SKM-1 (cell line): ENCODE results near the gene HLA-DOB.
A peak's percentile ranks its signal among the peaks of the same experiment; 100 is the strongest.

ENCODE experiments used
- DNase-seq: peaks from one replicate; lab custom pipeline; 2025; ENCODE audit not compliant: unreplicated experiment; lab: John Stamatoyannopoulos, UW

The HLA-DOB gene

GRCh38 chr6:32816746-32817204, at the start of gene HLA-DOB:
TSS of gene HLA-DOB (minus strand) at chr6:32817002. CDS start at chr6:32816951, 51 bp downstream.
- DNase-seq = no peak

- DNase-seq = no peak
These were observed 49.1 kb upstream of the HLA-DOB start for GRCh38 chr6:32865724-32866443.

- no peak for DNase-seq
These were observed 45.9 kb upstream of the HLA-DOB start for GRCh38 chr6:32862725-32863124.

GRCh38 chr6:32860674-32861073, 43.9 kb upstream of the HLA-DOB start:
- DNase-seq = no peak

DNA sequence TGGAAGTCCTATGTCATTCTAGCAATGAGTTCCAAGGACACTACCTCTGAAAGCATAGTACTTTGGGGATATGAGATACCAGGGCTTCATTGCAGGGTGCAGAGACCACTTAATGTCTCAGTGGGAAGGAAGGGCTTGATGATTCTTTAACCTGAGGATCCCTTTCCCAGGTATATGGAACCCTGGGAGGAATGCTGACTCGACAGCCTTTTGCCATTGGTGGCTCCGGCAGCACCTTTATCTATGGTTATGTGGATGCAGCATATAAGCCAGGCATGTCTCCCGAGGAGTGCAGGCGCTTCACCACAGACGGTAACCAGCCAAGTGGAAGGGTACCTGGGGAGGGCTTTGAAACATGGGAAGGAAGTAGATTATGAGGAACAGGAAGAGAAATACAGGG, 41.4 kb upstream of the HLA-DOB start:
- no peak for DNase-seq

- DNase-seq = no peak
These were observed 40.5 kb upstream of the HLA-DOB start for GRCh38 chr6:32857156-32857891.

DNA sequence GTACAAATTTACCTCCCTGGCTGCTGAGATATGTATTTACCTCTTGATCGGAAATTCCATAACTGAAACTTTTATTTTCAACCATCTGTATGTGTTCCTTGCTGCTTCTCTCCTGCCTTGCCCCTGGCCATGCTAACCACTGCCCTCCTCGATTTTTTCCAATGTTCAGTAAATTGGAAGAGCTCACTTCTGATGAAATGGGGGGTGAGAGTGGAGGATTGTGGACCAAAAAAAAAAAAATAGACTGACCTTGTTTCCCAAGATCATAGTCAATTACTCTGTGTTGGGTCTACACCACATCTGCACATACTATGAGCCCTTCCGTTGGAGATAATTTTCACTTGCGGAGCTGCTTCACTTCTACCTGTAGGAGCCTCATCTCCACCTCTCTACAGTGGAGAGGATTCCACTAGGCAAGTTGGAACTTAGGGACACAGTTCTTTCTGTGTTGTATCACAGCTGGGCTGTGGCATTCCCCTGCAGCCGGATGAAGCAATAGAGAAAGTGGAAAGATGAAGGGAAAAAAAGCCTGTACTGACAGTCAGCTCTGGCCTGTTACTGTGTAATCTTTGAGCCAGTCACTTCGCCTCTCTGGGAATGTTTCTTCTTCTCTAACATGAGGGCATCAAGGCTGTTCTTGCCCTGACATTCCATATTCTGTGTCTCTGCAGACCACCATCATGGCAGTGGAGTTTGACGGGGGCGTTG, 38.8 kb upstream of the HLA-DOB start:
- no peak for DNase-seq

- DNase-seq = no peak
These were observed 37.8 kb upstream of the HLA-DOB start for GRCh38 chr6:32854376-32855178.

DNA sequence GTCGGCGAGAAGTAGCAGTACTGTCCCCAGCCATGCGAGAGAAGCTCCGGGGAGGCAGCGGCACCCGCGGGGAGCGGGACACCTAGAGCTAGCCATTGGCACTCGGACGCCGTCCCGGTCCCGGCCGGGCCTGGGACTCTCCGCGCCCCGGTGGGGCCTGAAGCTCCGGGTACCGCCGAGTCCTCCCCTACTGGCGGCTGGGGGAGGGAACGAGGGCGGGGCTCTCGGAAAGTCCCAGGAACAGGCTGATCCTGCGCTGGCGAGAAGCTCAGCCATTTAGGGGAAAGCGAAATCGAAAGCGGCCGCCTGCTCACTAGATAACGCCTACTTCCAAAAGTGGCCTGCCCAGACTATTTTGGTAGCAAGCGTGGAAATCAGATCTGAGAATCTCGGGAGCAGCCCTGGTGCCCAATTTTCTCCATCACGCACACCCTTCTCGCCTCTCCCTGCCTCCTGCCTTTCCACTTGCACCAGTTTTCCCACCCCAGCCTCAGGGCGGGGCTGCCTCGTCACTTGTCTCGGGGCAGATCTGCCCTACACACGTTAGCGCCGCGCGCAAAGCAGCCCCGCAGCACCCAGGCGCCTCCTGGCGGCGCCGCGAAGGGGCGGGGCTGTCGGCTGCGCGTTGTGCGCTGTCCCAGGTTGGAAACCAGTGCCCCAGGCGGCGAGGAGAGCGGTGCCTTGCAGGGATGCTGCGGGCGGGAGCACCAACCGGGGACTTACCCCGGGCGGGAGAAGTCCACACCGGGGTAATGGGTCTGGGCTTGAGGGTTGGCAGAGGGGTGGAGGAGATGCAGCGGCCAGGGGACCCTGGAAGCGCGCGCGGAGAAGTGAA, 37.0 kb upstream of the HLA-DOB start, which contains the start of the genes PSMB9 and TAP1:
TSS of gene PSMB9 (plus strand) at position 652 of the 835 bp plus-strand sequence. CDS start at position 690, 38 bp downstream.
TSS of gene TAP1 (minus strand) at position 164 of the 835 bp plus-strand sequence. CDS start at position 96, 68 bp downstream.
- DNase-seq = peak; percentile 80

DNA sequence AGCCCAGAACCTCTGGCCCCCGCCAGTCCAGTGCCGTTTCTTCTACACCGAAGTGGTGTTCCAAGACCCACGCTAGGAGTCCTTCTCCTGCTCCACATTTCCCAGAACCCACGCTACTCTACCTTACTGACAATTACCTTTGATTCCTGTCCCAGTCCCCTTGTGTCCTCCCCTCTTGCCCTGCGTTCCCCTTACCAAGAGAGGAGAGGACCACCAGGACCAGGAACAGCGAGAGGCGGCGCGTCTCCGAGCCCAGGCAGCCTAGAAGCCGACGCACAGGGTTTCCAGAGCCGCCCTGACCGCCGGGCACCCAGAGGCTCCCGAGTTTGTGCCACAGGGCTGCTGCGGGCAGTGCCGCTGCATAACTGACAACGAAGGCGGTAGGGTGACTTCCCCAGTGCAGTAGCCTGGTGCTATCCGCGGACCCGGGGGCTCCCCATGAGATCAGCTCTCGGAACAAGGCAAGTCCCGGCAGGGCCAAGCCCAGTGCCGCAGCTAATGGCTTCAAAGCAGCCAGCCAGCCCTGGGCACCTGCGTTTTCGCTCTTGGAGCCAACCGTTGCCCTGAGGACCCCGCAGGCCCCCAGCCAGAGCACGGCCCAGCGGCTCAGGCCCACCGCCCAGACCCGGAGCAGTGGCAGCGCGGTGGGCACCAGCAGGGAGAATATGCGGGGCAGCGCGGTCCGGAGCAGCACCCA, 36.2 kb upstream of the HLA-DOB start:
- DNase-seq = no peak

GRCh38 chr6:32852018-32852843, 35.4 kb upstream of the HLA-DOB start:
- DNase-seq = no peak

DNA sequence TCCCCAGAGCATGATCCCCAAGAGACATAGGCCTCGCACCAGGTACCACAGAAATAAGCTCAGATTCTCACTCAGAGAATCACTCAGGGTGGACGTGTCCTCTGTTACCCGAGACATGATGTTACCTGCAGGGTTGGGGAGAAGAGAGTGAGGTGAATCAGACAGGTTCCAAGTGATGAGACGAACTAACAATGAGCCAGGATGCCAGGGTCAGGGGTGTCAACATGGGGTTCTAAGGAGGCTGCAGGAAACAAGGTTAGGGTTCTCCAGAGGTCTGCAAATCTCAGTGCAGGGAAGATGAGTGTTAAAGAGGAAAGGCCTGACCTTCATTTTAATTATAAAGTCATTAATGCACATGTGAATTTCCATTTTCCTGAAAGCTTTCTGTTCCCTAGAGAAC, 34.2 kb upstream of the HLA-DOB start:
- DNase-seq = no peak

GRCh38 chr6:32849126-32849525, 32.3 kb upstream of the HLA-DOB start:
- no peak for DNase-seq

DNA sequence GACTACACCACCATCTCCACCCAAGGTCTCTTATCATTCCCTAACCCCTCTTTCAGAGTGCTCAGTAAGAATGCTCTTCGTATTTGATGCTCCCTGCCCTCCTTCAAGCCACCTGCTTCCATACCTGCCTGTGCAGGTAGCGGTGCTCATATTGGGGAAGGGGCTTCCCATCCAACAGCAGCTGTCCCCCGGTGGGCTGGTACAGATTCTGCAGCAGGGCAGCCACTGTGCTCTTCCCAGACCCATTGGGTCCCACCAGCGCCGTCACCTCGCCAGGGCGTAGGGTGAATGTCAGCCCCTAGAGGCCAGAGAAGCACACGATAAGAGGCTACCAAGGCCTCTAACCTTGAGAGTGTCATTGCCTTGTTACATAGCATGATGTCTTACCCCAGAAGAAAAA, 31.0 kb upstream of the HLA-DOB start:
- DNase-seq = no peak

GRCh38 chr6:32847004-32847403, 30.2 kb upstream of the HLA-DOB start:
- DNase-seq = no peak

DNA sequence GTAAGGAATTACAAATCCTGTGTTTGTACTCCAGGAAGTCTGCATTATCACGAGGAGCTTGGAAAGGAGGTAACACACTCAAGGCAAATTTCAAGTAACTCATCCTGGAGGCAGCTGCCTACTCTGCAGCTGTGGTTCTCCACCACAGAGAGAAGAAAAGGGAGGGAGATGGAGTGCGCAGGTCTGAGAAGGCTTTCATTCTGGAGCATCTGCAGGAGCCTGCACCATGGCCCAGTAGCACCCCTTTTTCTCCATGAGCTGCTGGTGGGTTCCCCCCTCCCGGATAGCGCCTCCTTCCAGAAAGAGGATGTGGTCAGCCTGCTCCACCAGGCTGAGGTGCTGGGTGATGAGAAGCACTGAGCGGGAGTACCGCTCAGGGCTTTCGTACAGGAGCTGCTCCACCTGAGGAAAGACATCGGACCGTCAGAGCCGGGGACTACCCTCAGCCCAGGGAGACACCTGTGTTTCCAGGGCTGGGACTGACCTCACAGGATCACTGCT, 28.6 kb upstream of the HLA-DOB start:
- peak; percentile 48 for DNase-seq

DNA sequence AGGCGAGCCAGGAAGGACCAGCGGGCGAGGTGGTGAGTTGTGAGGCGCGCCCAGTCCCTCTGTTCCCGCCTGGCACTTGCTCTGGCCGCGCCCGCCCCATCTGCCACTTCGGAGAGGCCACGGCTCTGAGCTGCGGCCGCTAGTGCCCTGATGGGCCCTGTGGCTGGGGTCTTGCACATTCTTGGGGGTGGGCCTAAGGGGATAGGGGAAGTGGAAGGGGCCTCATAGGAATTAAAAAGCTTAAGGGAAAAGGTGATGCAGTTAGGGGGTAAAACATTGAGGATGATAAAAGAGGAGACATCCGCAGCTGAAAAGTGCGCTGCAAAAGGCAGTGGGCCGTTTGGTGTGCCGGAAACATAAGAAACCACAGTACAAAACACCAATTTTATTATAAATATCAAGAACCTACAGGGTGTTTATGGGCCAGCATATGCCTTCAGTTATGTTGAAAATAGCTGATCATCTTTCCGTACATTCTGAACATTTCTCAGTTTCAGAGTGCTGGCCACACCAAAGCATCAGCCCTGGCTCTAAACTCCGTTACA, 28.1 kb upstream of the HLA-DOB start:
- no peak for DNase-seq
